Epithelial cell of esophagus (primary cell): ENCODE results near the gene HSD11B1.
A peak's percentile ranks its signal among the peaks of the same experiment; 100 is the strongest.

Experiments used
- DNase-seq: peaks from one replicate; pipeline ENCODE4 v3.0.0; 2010; ENCODE audit warnings: low read depth
- H3K4me3 ChIP-seq: 2 replicates; pipeline ENCODE4 v1.5.1; 2011; ENCODE audit warnings: mild to moderate bottlenecking, low read length, control low read depth
- CTCF ChIP-seq: IDR thresholded peaks from 2 replicates; pipeline ENCODE4 v1.5.1; 2011; ENCODE audit warnings: low read depth, mild to moderate bottlenecking, low read length, control low read depth, inconsistent platforms; ENCODE audit not compliant: insufficient read depth; ENCODE audit errors: missing control alignments

The HSD11B1 gene

GRCh38 chr1:209674957-209675564, 29.6 kb upstream of the HSD11B1 start, which contains the start of gene G0S2:
TSS of gene G0S2 (plus strand) at chr1:209675412. CDS start at chr1:209675685, 273 bp downstream.
- DNase-seq = peak; percentile 34
- no peak for TF ChIP-seq CTCF
- peak within 1 kb of the TSS; percentile 41 for H3K4me3 ChIP-seq

DNA sequence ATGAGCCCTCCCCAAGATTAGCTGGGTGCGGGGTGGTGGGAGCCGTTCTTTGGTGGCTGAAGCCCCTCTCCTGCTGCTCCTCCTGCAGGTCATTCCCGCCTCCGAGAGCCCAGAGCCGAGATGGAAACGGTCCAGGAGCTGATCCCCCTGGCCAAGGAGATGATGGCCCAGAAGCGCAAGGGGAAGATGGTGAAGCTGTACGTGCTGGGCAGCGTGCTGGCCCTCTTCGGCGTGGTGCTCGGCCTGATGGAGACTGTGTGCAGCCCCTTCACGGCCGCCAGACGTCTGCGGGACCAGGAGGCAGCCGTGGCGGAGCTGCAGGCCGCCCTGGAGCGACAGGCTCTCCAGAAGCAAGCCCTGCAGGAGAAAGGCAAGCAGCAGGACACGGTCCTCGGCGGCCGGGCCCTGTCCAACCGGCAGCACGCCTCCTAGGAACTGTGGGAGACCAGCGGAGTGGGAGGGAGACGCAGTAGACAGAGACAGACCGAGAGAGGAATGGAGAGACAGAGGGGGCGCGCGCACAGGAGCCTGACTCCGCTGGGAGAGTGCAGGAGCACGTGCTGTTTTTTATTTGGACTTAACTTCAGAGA, 29.0 kb upstream of the HSD11B1 start:
- TF ChIP-seq CTCF = no peak
- peak; percentile 25 for DNase-seq

GRCh38 chr1:209678981-209679539, 25.6 kb upstream of the HSD11B1 start:
- no peak for DNase-seq
- H3K4me3 ChIP-seq = no peak overlapping the region
- no peak for TF ChIP-seq CTCF

More for the DNA sequence above, 29.0 kb upstream of the HSD11B1 start:
- H3K4me3 ChIP-seq = peak overlapping the region; percentile 41

DNA sequence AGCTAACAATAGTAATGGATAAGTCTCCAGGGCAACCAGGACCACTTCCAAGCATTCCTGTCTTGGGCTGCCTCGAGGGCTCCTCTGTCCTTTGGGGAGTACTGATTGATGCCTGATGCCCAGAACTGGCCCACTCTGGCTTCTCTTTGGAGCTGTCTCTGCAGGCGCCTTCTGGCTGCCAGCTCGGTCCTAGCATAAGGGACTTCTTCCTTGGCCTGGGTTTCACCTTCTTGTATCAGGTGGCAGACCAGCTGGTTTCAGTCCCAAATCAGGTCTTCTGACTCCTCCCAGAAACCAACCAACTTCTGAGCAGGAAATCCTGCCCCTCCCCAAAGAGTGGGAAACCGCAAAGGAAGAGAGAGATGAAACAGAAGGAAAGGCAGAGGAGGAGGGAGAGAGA, 18.8 kb upstream of the HSD11B1 start:
- DNase-seq = no peak
- TF ChIP-seq CTCF = no peak
- H3K4me3 ChIP-seq = no peak overlapping the region

DNA sequence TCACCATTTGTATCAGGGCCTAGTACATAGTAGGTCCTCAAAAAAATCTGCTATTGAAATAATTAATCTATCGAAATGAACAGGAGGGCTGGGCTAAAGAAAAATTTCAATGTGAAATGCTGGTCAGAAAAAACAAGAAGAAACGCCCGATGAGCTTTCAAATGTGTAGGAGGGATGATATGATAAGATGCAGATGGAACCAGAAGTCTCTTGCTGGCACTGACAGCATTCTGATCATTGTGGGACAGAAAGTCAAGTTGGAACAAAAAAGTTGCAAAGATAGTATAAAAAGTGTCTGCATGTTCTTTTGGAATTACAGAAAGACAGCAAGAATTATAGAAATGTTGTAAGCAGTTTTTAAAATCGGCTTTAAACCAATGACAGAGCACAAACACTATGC, 18.3 kb upstream of the HSD11B1 start:
- H3K4me3 ChIP-seq = no peak overlapping the region
- TF ChIP-seq CTCF = no peak
- no peak for DNase-seq

- no peak overlapping the region for H3K4me3 ChIP-seq
- TF ChIP-seq CTCF = no peak
- DNase-seq = peak; percentile 54
These were observed 15.9 kb upstream of the HSD11B1 start for GRCh38 chr1:209688746-209689234.
